ENCODE results near the gene FGF12.

Gene FGF12

GRCh38 chr3:192183109-192183508 lies 544.2 kb downstream of the FGF12 start:
- no peak for DNase-seq

GRCh38 chr3:192181151-192181550 lies 546.2 kb downstream of the FGF12 start:
- DNase-seq: no peak

- DNase-seq: no peak
Measured at GRCh38 chr3:192177383-192177782, 550.0 kb downstream of the FGF12 start.

DNA sequence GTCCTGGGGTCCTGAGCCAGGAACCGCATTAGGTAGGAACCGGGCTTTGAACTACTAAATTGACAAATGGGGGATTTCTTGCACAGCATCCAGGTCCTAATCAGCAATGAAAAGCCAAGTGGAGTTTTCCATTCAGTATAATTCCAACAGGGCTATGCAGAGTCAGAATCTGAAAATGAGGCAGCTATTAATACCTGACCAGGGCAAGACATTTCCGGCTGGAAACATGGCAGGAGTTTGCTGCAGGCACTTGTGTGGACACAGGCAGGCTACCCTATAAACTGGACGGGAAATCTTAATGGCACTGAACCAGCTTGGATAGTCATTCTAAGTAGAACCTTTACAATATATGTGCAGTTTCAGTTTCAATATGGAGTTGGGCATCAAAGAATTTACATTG lies 553.1 kb downstream of the FGF12 start:
- DNase-seq: no peak

GRCh38 chr3:192171213-192171612 lies 556.1 kb downstream of the FGF12 start:
- DNase-seq: no peak

DNA sequence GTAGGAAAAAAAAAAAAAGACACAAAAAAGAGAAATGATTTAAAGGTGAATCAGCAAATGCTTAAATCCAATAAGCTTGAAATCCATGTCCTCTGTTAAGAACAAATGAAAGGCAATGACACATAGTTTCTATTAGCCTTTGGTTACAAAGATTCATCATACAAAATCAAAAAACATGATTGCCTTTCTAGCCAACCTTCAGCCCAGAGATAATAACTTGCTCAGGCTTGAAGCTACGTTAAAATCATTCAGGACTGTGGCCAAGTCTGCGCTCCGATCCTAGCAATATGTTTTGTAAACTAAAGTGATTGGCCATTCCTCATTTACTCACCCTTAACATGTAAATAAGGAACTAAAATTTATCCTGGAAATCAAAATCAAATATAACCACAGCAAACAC lies 556.7 kb downstream of the FGF12 start:
- no peak for DNase-seq

DNA sequence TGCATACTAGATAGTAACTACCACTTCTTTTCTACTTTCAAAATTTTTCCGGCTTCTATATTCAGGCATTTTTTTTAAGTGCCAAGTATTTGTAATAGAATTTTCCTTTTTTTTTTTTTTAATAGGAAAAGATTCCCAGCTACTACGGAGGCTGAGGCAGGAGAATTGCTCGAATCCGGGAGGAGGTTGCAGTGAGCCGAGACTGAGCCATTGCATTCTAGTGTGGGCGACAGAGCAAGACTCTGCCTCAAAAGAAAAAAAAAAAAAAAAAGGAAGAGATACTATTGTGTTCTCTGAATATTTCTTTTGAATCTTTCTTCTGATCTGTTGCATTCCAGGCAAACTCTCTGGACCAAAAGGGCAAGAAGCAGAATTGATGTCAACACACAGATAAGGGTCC lies 557.3 kb downstream of the FGF12 start:
- DNase-seq: no peak

GRCh38 chr3:192169332-192169915 lies 557.9 kb downstream of the FGF12 start:
- DNase-seq: peak; percentile 21

GRCh38 chr3:192168202-192168601 lies 559.1 kb downstream of the FGF12 start:
- DNase-seq: no peak

DNA sequence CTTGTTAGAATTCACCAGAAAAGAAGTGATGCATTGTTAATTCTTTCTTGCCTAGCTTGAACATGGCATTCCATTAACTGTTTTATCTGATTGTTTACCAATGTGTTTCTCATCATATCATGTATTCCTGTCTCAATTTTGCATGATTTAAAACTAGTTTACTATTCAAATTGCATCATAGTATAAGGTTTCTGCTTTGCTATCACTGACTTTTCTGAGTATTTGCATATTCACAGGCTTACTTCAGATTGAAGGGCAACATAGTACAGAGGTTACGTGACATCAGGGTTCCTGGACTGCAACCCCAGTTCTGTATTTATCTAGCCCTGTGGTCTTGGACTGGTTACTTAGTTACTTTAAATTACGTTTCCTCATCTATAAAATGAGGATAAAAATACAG lies 561.8 kb downstream of the FGF12 start:
- no peak for DNase-seq

GRCh38 chr3:192161661-192162060 lies 565.7 kb downstream of the FGF12 start:
- DNase-seq: no peak

GRCh38 chr3:192156382-192156781 lies 571.0 kb downstream of the FGF12 start:
- no peak for DNase-seq

DNA sequence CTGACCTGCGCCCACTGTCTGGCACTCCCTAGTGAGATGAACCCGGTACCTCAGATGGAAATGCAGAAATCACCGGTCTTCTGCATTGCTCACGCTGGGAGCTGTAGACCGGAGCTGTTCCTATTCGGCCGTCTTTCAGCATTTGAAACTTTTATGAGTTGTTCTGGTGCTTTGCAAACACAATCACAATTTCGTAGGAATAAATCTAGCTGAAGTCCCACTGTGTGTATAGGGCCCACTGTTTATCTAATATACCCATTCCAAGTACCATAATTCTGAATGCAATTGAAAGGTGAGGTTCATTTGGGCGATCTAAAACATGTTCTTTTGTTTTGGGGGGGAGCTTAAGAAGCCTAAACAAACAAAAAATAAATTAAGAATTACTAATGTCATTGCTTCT lies 572.1 kb downstream of the FGF12 start:
- no peak for DNase-seq

- peak; percentile 26 for DNase-seq
Measured at GRCh38 chr3:192133271-192133670, 594.1 kb downstream of the FGF12 start.

DNA sequence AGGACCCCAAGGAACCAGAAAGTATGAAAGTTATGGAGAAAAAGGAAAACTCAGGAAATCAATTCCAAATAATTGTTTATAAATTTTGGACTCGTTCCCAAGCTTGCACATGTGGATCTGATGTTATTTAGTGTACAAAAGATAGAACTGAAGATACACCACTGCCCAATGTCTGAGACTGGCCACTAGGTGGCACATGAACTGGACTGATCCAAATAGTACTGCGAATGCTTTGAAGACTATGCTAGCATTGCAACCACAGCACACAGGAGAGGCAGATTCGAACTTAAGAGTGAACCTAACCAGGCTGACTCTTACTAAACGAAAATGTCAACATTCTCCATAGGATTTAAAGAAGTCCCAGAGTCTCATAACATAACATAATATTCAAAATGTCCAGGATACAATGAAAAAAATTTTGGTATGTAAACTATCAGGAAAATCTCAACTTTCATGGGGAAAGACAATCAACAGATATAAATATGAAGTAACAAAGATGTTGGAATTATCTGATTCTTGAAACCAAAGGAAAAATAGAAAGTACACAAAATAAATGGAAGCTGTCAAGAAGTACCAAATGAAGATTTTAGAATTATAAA lies 596.7 kb downstream of the FGF12 start:
- DNase-seq: peak; percentile 45

DNA sequence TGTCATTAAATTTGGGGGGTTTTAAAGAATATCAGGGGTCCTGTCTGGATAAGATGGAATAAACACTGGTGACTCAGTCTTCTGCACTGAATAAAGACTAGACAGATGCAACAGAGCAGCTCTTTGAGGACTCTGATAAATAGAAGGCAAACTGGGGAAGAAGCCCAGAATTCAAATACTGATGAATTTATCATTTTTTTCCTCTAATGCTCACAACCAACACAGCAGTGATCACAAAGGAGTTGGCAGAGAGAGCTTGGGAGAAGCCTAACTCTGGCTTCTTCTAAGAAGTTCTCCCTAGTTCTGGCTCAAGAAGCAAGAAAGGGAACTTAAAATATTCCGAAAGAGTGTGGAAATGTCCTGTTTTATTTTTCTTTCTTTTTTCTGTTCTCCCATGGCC lies 597.8 kb downstream of the FGF12 start:
- DNase-seq: no peak

GRCh38 chr3:192128922-192129321 lies 598.4 kb downstream of the FGF12 start:
- DNase-seq: no peak

DNA sequence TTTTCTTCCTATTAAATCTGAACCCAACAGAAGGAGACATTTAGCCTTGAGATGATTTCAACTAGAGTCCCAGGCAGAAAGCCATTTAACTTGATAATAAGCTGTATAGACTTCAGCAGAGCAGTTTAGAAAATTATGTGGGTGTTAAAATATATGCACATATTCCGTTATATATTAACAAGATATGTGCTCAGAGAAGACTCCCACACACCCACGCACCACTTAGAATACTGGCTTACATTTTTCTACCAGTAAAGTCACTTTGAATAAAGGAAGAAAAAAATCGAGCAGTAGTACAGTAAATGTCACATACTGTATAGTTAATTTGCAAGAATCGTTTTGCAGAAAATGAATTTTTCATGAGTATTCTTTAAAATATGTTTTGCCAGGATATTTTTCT lies 599.3 kb downstream of the FGF12 start:
- no peak for DNase-seq

GRCh38 chr3:192122832-192123594 lies 604.3 kb downstream of the FGF12 start:
- DNase-seq: no peak

DNA sequence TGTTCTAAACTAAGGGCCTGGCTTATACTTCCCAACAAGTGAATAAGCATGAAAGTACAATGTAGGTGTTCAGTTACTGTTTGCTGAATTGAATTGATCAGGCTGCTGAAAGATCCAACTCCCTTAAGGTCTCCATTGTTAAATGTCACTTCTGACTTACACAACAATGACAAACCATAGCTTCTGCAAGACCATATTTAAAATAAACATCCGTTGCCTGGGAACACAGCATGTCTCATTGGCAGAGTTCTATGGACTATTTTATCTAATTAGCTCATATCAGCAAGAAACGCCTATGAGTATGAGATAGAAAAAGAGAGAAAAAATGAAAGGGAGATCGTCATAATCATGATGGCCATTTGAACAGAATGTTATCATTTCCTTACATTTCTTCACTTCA lies 605.4 kb downstream of the FGF12 start:
- no peak for DNase-seq

DNA sequence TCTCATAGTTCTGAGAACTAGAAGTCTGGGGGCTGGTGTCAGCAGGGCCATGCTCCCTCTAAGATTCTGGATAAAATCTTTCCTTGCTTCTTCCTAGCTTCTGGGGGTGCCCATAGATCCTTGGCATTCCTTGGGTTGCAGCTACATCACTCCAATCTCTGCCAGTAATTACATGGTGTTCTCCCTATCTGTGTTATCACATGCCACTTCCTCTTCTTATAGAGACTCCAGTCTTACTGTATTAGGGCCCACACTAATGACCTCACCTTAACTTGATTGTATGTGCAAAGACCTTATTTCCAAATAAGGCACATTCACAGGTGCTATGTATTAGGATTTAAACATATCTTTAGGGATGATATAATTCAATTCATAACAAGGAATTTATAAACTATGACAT lies 618.5 kb downstream of the FGF12 start:
- no peak for DNase-seq

DNA sequence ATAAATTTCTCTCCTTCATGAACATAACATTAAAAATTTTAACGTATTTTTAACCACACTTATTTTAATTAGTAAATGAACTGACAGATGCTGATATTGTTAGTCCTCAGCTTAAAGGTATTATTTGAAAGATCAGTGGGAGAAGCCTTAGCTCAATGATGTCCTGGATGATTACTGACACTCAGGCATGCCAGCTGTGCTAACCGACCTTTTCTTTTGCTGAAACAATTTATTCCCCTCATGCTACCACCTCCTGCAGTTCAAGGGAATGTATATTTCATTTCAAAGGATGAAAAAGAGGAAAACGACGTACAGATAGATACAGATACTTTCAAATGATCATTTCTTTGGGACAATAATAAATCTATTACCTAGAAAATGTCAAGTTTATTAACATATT lies 620.8 kb downstream of the FGF12 start:
- DNase-seq: no peak

DNA sequence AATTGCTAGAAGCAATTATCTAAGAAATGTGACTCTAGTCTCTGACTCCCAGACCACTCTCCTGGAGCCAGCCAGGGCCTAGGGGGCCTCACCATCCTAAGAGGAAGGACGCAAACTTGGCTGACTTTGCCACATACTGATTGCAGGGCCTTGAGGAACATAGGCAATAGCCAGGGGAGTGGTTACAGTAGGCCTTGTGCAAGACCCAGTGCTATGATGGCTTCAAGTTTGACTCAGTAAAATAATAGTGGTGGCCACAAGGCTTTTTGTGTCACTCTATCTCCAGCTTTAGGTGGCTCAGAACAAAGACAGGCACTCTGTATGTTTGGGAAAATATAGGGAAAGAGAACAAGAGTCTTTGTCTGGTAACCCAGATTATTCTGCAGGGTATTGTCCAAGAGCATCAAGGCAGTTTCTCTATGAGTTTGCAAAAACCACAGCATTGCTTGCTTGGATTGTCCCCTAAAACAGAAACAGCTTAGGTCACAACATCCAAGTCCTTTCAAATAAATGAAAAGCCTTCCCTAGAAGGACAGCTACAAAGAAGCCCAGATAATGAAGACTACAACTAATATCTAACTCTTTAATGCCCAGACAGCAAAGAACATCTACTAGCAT lies 634.8 kb downstream of the FGF12 start:
- peak; percentile 46 for DNase-seq

- peak; percentile 82 for DNase-seq
Measured at GRCh38 chr3:192091831-192092230, 635.5 kb downstream of the FGF12 start.
